ENCODE data around the gene UBE2QL1. TPM values are rescaled to one million over a fixed set of nuclear protein-coding genes. Genes with fewer than 3 reads are reported as not detected.
A peak's percentile ranks its signal among the peaks of the same experiment; 100 is the strongest.

UBE2QL1 gene
- total RNA-seq, 1 donor from 2014 or later: 2.5 TPM

DNA sequence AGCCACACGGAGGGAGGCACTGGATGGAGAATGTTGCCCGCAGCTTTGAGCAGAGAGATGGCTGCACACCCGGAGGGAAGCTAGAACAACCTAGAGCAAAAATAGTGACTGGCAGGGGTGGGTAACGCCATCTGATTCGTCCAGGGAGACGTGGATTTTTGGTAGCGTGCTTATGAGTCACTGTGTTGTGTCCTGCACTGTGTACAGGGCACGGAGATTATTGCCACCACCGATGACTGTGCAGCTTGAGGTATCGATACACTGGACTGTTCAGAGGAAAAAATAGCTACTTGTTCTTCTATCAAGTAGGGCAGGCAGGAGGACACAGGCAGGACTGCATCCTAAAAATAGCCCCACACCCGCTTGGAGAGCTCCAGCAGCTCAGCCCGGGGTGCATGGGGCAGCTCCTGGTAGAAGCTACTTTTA lies 6.0 kb downstream of the UBE2QL1 start:
- DNase-seq (ENCODE audit: extremely low spot score in 2 of 2): peak in 1 of 2 donors; percentile 64
- Histone ChIP-seq H3K4me1 (peaks cover 9% of the 10 kb centered on the region), H3K27me3 (no peaks in the 10 kb centered on the region), H3K4me3 (no peak overlapping the region), H3K27ac (no peak overlapping the region), H3K9me3 (no peaks in the 10 kb centered on the region), H3K36me3 (no peaks in the 10 kb centered on the region)
- no peak for TF ChIP-seq POLR2A (IDR thresholded peaks at IDR 0.05)
- TF ChIP-seq, protein P1, sequence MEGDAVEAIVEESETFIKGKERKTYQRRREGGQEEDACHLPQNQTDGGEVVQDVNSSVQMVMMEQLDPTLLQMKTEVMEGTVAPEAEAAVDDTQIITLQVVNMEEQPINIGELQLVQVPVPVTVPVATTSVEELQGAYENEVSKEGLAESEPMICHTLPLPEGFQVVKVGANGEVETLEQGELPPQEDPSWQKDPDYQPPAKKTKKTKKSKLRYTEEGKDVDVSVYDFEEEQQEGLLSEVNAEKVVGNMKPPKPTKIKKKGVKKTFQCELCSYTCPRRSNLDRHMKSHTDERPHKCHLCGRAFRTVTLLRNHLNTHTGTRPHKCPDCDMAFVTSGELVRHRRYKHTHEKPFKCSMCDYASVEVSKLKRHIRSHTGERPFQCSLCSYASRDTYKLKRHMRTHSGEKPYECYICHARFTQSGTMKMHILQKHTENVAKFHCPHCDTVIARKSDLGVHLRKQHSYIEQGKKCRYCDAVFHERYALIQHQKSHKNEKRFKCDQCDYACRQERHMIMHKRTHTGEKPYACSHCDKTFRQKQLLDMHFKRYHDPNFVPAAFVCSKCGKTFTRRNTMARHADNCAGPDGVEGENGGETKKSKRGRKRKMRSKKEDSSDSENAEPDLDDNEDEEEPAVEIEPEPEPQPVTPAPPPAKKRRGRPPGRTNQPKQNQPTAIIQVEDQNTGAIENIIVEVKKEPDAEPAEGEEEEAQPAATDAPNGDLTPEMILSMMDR (IDR thresholded peaks at IDR 0.05): no peak
- TF ChIP-seq POLR2AphosphoS5 (IDR thresholded peaks at IDR 0.05; ENCODE audit: insufficient read depth in 1 of 2, low read depth in 1 of 2): no peak
- intact Hi-C loops (cut with DNase I): no loop called here

- Histone ChIP-seq H3K36me3 (no peaks in the 10 kb centered on the region), H3K4me3 (no peak overlapping the region), H3K27ac (no peak overlapping the region), H3K4me1 (no peaks in the 10 kb centered on the region), H3K9me3 (no peaks in the 10 kb centered on the region), H3K27me3 (no peaks in the 10 kb centered on the region)
- peak in 1 of 2 donors; percentile 72 for DNase-seq (ENCODE audit: extremely low spot score in 2 of 2)
- TF ChIP-seq POLR2A (IDR thresholded peaks at IDR 0.05): no peak
- TF ChIP-seq, protein P1 (IDR thresholded peaks at IDR 0.05): no peak
- no peak for TF ChIP-seq POLR2AphosphoS5 (IDR thresholded peaks at IDR 0.05; ENCODE audit: insufficient read depth in 1 of 2, low read depth in 1 of 2)
- intact Hi-C loops (cut with DNase I): no loop called here
These were observed 7.0 kb downstream of the UBE2QL1 start for GRCh38 chr5:6455571-6456200.

GRCh38 chr5:6456766-6457370 lies 8.2 kb downstream of the UBE2QL1 start:
- Histone ChIP-seq H3K27ac (no peak overlapping the region), H3K27me3 (no peaks in the 10 kb centered on the region), H3K9me3 (no peaks in the 10 kb centered on the region), H3K4me1 (no peaks in the 10 kb centered on the region), H3K4me3 (no peak overlapping the region), H3K36me3 (no peaks in the 10 kb centered on the region)
- intact Hi-C loops (cut with DNase I): no loop called here
- DNase-seq (ENCODE audit: extremely low spot score in 2 of 2): peak in 1 of 2 donors; percentile 64
- TF ChIP-seq, protein P1 (IDR thresholded peaks at IDR 0.05): no peak
- no peak for TF ChIP-seq POLR2AphosphoS5 (IDR thresholded peaks at IDR 0.05; ENCODE audit: insufficient read depth in 1 of 2, low read depth in 1 of 2)
- no peak for TF ChIP-seq POLR2A (IDR thresholded peaks at IDR 0.05)

- intact Hi-C loops (cut with DNase I): no loop called here
- H3K27me3 ChIP-seq: no peaks in the 10 kb centered on the region
- H3K36me3 ChIP-seq: no peaks in the 10 kb centered on the region
- no peak overlapping the region for H3K27ac ChIP-seq
- H3K4me1 ChIP-seq: no peaks in the 10 kb centered on the region
- DNase-seq (ENCODE audit: extremely low spot score in 2 of 2): peak; percentile 46 to 56
- no peak overlapping the region for H3K4me3 ChIP-seq
- H3K9me3 ChIP-seq: no peaks in the 10 kb centered on the region
- TF ChIP-seq, protein P1 (IDR thresholded peaks at IDR 0.05): no peak
- TF ChIP-seq POLR2A (IDR thresholded peaks at IDR 0.05) (no peak), POLR2AphosphoS5 (IDR thresholded peaks at IDR 0.05; ENCODE audit: insufficient read depth in 1 of 2, low read depth in 1 of 2) (no peak)
These were observed 8.9 kb downstream of the UBE2QL1 start for GRCh38 chr5:6457592-6457991.

- no peaks in the 10 kb centered on the region for H3K9me3 ChIP-seq
- no peaks in the 10 kb centered on the region for H3K4me1 ChIP-seq
- H3K27ac ChIP-seq: no peak overlapping the region
- TF ChIP-seq POLR2A (IDR thresholded peaks at IDR 0.05): no peak
- TF ChIP-seq, protein P1 (IDR thresholded peaks at IDR 0.05): no peak
- no peak for TF ChIP-seq POLR2AphosphoS5 (IDR thresholded peaks at IDR 0.05; ENCODE audit: insufficient read depth in 1 of 2, low read depth in 1 of 2)
- H3K36me3 ChIP-seq: no peaks in the 10 kb centered on the region
- peak; percentile 37 to 54 for DNase-seq (ENCODE audit: extremely low spot score in 2 of 2)
- H3K27me3 ChIP-seq: no peaks in the 10 kb centered on the region
- intact Hi-C loops (cut with DNase I): no loop called here
- H3K4me3 ChIP-seq: no peak overlapping the region
These were observed 10.2 kb downstream of the UBE2QL1 start for GRCh38 chr5:6458833-6459232.
